ENCODE data around the gene HES1. TPM values are rescaled to one million over a fixed set of nuclear protein-coding genes. Genes with fewer than 3 reads are reported as not detected.

Gene HES1
- total RNA-seq, 4 donors from 2014 or later = 23.1 to 50.9 (median 41.2) TPM

DNA sequence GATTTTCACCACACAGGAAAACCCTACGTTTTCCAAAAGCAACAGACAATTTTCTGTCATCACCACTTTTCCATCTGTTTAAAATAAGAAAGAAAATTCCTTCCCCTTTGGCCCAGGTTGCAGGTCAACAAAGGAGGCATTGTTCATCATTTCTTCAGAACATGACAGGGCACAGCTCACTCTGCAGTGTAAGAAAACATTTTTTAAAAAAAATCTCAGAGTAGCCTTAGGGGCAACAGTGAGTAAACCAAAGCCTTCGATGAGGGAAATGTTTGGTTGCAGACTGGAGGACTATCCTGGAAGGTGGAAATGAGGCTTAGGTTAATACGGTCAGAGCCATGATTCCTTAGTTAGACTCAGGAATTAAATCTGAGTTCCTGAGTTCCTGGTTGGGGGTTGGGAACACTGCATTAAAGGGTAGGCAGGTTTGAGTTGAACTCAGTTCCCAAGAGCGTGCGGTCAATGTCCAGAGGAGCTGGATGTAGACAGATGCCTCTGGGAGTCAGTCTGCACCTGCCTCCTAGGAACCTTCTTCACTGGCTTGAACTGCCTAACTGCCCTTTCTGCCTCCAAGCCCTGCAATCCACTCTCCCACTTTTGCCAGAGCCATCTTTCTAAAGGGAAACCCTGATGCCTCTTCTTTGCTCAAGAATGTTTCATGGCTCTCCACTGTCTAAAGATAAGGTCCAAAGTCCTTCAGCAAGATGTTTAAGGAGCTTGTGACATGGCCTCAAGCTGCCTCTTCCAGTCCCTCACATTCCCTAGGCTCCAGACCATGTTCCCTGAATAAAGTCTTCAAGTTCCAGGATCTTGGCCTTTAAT is 3.3 kb upstream of the HES1 start:
- peaks cover 0 to 6% of the 10 kb centered on the region in 2 donors for H3K4me1 ChIP-seq
- no peaks in the 10 kb centered on the region for H3K9me3 ChIP-seq
- H3K27ac ChIP-seq = peak overlapping the region in 1 of 2 donors; percentile 99
- no peaks in the 10 kb centered on the region for H3K36me3 ChIP-seq
- intact Hi-C loops (cut with DNase I; ENCODE audit: low total_unique reads) = loop anchor here (10.0 kb wide), 1 partner anchor 348 kb away; no protein-coding TSS in a partner anchor
- no peaks in the 10 kb centered on the region for H3K27me3 ChIP-seq
- no peak overlapping the region for H3K4me3 ChIP-seq
- no peak for DNase-seq
- TF ChIP-seq CTCF (IDR thresholded peaks at IDR 0.05) (no peak), POLR2A (IDR thresholded peaks at IDR 0.05) (no peak)

- no peaks in the 10 kb centered on the region for H3K36me3 ChIP-seq
- no peaks in the 10 kb centered on the region for H3K27me3 ChIP-seq
- intact Hi-C loops (cut with DNase I; ENCODE audit: low total_unique reads) = loop anchor here (10.0 kb wide), 1 partner anchor 349 kb away; no protein-coding TSS in a partner anchor
- TF ChIP-seq POLR2A (IDR thresholded peaks at IDR 0.05) (no peak), CTCF (IDR thresholded peaks at IDR 0.05) (no peak)
- H3K4me3 ChIP-seq = peak overlapping the region in 1 of 2 donors; percentile 23
- H3K27ac ChIP-seq = peak overlapping the region; percentile 88 to 99
- H3K9me3 ChIP-seq = no peaks in the 10 kb centered on the region
- H3K4me1 ChIP-seq = peaks cover 5 to 6% of the 10 kb centered on the region in 2 donors
- DNase-seq = peak; percentile 66 to 73
Observed at GRCh38 chr3:194133661-194134230, 2.2 kb upstream of the HES1 start.

GRCh38 chr3:194134231-194134756 is 1.7 kb upstream of the HES1 start:
- Histone ChIP-seq H3K36me3 (no peaks in the 10 kb centered on the region), H3K27me3 (no peaks in the 10 kb centered on the region), H3K27ac (peak overlapping the region; percentile 88 to 99), H3K4me3 (peak overlapping the region; percentile 58 to 63), H3K4me1 (peaks cover 6 to 9% of the 10 kb centered on the region in 2 donors), H3K9me3 (no peaks in the 10 kb centered on the region)
- intact Hi-C loops (cut with DNase I; ENCODE audit: low total_unique reads) = loop anchor here (10.0 kb wide), 1 partner anchor 349 kb away; no protein-coding TSS in a partner anchor
- DNase-seq = no peak
- TF ChIP-seq CTCF (IDR thresholded peaks at IDR 0.05) (no peak), POLR2A (IDR thresholded peaks at IDR 0.05) (peak in 1 of 2 donors; percentile 8)

GRCh38 chr3:194134757-194135515 is 1.0 kb upstream of the HES1 start:
- H3K4me1 ChIP-seq = peaks cover 4 to 9% of the 10 kb centered on the region in 2 donors
- DNase-seq = peak; percentile 93 to 96
- peak overlapping the region; percentile 58 to 63 for H3K4me3 ChIP-seq
- intact Hi-C loops (cut with DNase I; ENCODE audit: low total_unique reads) = loop anchor here (5.0 to 10.0 kb wide), 2 partner anchors 177 to 350 kb away; no protein-coding TSS in a partner anchor
- peak overlapping the region; percentile 88 to 99 for H3K27ac ChIP-seq
- TF ChIP-seq CTCF (IDR thresholded peaks at IDR 0.05) (peak in 1 of 4 experiments; percentile 11), POLR2A (IDR thresholded peaks at IDR 0.05) (peak in 1 of 2 donors; percentile 44)
- H3K9me3 ChIP-seq = no peaks in the 10 kb centered on the region
- no peaks in the 10 kb centered on the region for H3K27me3 ChIP-seq
- H3K36me3 ChIP-seq = no peaks in the 10 kb centered on the region

All from uterus (tissue), 4 donors.